Cardiac septum (tissue), 1 donor: ENCODE measurements around the gene POLN. TPM values are rescaled to one million over a fixed set of nuclear protein-coding genes. Genes with fewer than 3 reads are reported as not detected.
"Not testable (repeated sequence)": the region's sequence is repeated elsewhere in the genome, so short reads cannot be mapped to it uniquely, and the experiment has no call there.

Experiments
- DNase-seq: peaks from one replicate; pipeline ENCODE4 v3.0.0-alpha.2; 2020; ENCODE audit warnings: low spot score
- intact Hi-C: fragments of 100-400 bp; cut with DNase I; formaldehyde crosslinking; loops from one replicate; pipeline ENCODE4 v1.14.0; 2022
- total RNA-seq: library from RNA; stranded (reverse); fragmentation: NEBNext Ultra II Directional; extraction: Animal tissue kit (Norgen Biotek cat#: 25700); gene quantifications from one replicate; pipeline ENCODE4 v1.2.1, GENCODE V29; 2021
- donor health status: DM: no; HTN: no; CAD: no.

The POLN gene
- total RNA-seq, 1 donor from 2014 or later, result 2.3 TPM

DNA sequence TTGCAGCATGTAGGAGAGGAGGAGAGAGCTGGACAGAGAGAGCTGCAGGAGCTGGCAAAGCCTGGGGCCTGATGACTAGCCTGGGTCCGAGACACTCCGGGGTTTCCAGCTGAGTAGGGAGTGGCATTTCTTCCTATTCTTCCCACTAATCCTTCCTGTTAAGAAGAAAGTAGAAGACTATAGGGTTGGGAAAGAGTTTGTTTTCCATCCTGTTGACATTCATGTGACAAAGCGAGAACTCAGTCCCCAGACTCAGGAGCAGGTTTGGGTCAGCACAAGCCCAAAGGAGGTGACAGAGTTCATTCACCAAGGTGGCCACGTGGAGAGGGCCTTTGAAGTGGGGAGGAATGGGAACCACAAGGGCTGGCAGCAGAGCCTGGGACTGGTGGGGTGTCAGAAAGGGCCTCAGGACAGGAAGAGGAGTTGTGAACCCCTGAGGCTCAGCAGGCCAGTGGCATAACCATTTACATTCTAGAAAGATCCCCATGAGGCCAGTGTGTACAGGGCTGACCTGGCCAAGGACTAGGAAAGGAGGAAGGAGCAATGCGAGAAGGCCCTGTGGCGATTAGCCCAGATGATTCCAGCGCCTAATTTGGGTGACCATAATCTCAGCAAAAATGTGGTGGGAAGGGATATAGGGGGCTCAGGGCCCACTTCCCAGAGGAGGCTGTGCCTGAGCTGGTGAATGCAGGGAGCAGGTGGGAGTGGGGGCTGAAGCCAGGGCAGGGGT lies 3.3 kb upstream of the POLN start:
- no peak for DNase-seq

GRCh38 chr4:2243681-2244380 lies 1.9 kb upstream of the POLN start:
- intact Hi-C loops, result loop anchor here (2.0 to 5.0 kb wide), 3 partner anchors 13 to 218 kb away; partner anchors contain the start of genes CFAP99 and ZFYVE28

More for the DNA sequence above, 3.3 kb upstream of the POLN start:
- intact Hi-C loops, result no loop called here

DNA sequence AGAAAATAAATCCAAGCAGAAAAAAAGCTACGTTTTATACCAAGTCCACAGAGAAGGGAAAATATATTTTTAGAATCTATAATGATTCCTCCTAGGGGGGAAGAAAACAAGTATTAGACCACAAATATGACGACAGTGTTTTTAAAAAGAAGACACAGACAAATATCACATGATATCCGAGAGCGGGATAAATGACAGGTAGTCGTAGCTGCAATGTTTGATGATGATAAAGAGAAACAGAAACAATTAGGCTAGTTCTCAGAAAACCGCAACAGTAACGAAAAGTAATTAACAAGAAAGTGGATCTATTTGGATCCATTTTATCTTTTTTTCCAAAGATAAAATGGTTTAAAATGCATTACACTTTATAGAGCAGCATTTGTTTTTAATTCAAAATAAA lies 918 bp downstream of the POLN start:
- DNase-seq, result no peak
- intact Hi-C loops, result loop anchor here (5.0 kb wide), 1 partner anchor 221 kb away; no protein-coding TSS in a partner anchor

More at GRCh38 chr4:2243681-2244380, 1.9 kb upstream of the POLN start:
- DNase-seq, result no peak

DNA sequence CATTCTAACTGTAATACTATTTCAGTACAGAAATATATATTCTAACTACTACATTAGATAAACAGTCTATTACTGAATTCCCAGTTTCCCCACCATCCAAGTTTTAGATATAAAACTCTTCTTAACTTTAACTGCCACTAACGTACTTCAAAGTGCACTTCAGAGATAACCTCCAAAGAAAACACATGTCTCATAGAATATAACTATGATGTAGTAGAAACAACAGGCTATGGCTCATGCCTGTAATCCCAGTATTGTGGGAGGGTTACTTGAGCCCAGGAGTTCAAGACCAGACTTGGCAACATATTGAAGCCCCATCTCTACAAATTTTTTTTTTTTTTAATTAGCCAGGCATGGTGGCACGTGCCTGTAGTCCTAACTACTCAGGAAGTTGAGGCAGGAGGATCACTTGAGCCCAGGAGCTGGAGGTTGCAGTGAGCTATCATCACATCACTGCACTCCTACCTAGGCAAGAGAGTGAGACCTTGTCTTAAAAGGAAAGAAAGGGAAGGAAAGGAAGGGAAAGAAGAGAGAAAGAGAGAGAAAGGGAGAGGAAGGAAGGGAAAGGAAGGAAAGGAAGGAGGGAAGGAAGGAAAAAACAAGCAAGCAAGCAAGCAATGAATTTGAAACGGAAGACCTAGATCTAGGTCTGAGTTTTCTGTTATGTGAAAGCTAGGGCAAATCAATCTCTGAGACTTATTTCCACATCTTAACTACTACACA lies 4.8 kb downstream of the POLN start:
- intact Hi-C loops, result no loop called here
- no peak for DNase-seq

DNA sequence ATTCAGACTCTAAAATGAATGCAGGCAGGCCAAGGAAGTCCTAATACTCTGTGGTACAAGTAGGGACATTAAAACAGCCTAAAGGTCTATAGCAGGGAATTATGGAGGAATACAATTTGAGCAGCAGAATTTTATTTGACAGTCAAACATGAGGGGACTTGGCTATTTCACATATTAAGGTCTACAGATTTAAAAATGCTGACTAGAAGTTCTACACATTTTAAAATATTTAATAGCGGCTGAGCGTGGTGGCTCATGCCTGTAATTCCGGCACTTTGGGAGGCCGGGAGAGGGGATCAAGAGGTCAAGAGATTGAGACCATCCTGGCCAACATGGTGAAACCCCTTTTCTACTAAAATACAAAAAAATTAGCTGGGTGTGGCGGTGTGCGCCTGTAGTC lies 10.8 kb downstream of the POLN start:
- intact Hi-C loops, result no loop called here
- DNase-seq, result no peak

DNA sequence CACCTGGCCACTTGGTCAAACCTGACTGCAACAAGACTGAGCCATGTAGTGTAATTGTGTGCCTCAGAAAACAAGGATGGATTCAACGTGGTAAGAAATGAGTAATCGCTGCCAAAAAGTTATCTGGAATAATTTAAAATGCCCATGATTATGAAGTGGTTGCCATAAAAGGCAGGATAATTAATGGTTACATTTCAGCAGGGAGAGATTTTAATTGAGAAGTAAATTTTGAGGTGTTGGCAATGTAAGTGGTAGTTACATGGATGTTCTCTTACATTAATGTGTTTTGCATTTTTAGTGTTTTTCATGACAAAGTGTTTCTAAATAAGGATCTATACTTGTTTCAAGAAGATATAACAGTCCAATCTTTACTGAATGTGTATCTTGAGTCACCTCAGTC lies 15.7 kb downstream of the POLN start:
- no peak for DNase-seq
- intact Hi-C loops, result no loop called here

GRCh38 chr4:2222838-2223237 lies 19.1 kb downstream of the POLN start:
- intact Hi-C loops, result loop anchor here (5.0 kb wide), 1 partner anchor 219 kb away; no protein-coding TSS in a partner anchor
- no peak for DNase-seq

GRCh38 chr4:2221378-2221777 lies 20.5 kb downstream of the POLN start:
- intact Hi-C loops, result loop anchor here (5.0 kb wide), 1 partner anchor 221 kb away; no protein-coding TSS in a partner anchor
- not testable (repeated sequence) for DNase-seq

GRCh38 chr4:2220016-2220630 lies 21.8 kb downstream of the POLN start:
- intact Hi-C loops, result loop anchor here (1.0 to 5.0 kb wide), 2 partner anchors 222 to 242 kb away; no protein-coding TSS in a partner anchor
- peak; percentile 80 for DNase-seq

GRCh38 chr4:2219233-2219760 lies 22.6 kb downstream of the POLN start:
- no peak for DNase-seq
- intact Hi-C loops, result loop anchor here (5.0 kb wide), 1 partner anchor 408 kb away; no protein-coding TSS in a partner anchor

- DNase-seq, result no peak
- intact Hi-C loops, result loop anchor here (5.0 kb wide), 1 partner anchor 409 kb away; no protein-coding TSS in a partner anchor
Observed at GRCh38 chr4:2218436-2218835, 23.5 kb downstream of the POLN start.

DNA sequence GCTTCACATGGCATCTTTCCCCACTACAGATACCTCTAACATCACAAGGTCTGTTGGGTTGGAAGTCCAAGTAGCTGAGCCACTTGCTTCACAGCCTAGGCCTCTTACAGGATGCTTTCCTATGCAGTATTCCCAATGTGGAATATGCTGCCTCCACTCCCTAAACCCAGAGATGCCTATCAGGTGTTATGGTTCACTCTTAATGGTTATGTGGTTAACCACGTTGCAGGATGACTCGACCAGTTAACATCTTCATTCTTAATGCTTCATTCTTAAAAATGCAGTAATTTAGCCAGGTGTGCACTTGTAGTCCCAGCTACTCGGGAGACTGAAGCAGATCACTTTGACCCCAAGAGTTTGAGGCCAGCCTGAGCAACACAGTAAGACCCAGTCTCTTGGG lies 24.2 kb downstream of the POLN start:
- intact Hi-C loops, result loop anchor here (5.0 kb wide), 1 partner anchor 410 kb away; no protein-coding TSS in a partner anchor

GRCh38 chr4:2212831-2213230 lies 29.1 kb downstream of the POLN start:
- intact Hi-C loops, result no loop called here
- no peak for DNase-seq

More for the DNA sequence above, 24.2 kb downstream of the POLN start:
- DNase-seq, result no peak

- intact Hi-C loops, DNase-seq: not testable (repeated sequence)
Observed at GRCh38 chr4:2202789-2203188, 39.1 kb downstream of the POLN start.

DNA sequence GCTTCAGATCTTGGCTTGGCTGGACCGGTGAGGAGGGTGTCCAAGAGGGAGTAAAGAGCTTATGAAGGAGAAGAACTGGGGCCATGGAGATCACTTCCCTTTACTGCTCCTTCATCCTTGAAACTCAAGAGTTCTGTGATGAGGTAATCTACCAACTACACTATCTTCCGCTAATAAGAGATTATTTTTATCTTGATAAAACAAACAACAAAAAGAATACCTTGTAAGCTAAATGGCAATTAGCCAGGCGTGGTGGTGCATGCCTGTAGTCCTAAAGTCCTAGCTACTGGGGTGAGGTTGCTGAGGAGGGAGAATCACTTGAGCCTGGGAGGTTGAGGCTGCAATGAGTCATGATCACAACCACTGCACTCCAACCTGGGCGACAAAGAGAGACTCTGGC lies 47.4 kb downstream of the POLN start:
- DNase-seq, result no peak
- intact Hi-C loops, result no loop called here

- intact Hi-C loops, result no loop called here
- DNase-seq, result no peak
Observed at GRCh38 chr4:2193326-2193725, 48.6 kb downstream of the POLN start.

GRCh38 chr4:2186865-2187172 lies 55.1 kb downstream of the POLN start:
- DNase-seq, result no peak
- intact Hi-C loops, result no loop called here

- intact Hi-C loops, result no loop called here
- DNase-seq, result no peak
Observed at GRCh38 chr4:2186133-2186864, 55.6 kb downstream of the POLN start.

DNA sequence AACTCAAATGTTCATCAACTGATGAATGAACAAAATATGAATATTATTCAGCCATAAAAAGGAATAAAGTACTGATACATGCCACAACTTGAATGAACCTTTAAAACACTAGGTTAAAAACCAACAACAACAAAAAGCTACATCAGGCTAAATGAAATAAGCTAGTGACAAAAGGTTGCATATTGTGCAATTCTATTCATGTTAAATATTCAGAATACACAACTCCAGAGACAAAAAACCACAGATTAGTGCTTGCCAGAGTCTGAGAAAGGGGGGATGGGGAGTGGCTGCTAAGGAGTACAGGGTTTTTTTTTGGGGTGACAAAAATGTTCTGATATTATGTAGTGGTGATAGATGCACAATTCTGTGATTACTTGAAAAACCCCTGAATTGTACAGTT lies 58.5 kb downstream of the POLN start:
- DNase-seq, result no peak
- intact Hi-C loops, result no loop called here
